ENCODE measurements around the gene PVALEF.

Gene PVALEF

GRCh38 chr17:81198826-81199481, 33.6 kb downstream of the PVALEF start:
- FAIRE-seq, result no peak

- no peak for FAIRE-seq
Observed at GRCh38 chr17:81199482-81199830, 34.1 kb downstream of the PVALEF start.

GRCh38 chr17:81200201-81200600, 34.9 kb downstream of the PVALEF start:
- no peak for FAIRE-seq

GRCh38 chr17:81200695-81201580, 35.6 kb downstream of the PVALEF start:
- FAIRE-seq, result no peak

- FAIRE-seq, result no peak
Observed at GRCh38 chr17:81202318-81202717, 37.0 kb downstream of the PVALEF start.

GRCh38 chr17:81203136-81203535, 37.8 kb downstream of the PVALEF start:
- FAIRE-seq, result no peak

GRCh38 chr17:81204578-81204977, 39.3 kb downstream of the PVALEF start:
- FAIRE-seq, result no peak

- no peak for FAIRE-seq
Observed at GRCh38 chr17:81206166-81206565, 40.9 kb downstream of the PVALEF start.

GRCh38 chr17:81206657-81207056, 41.4 kb downstream of the PVALEF start:
- FAIRE-seq, result no peak

GRCh38 chr17:81207610-81208581, 42.6 kb downstream of the PVALEF start:
- no peak for FAIRE-seq

- no peak for FAIRE-seq
Observed at GRCh38 chr17:81208651-81209050, 43.3 kb downstream of the PVALEF start.

GRCh38 chr17:81209141-81209540, 43.8 kb downstream of the PVALEF start:
- FAIRE-seq, result no peak

- FAIRE-seq, result no peak
Observed at GRCh38 chr17:81210466-81210865, 45.2 kb downstream of the PVALEF start.

GRCh38 chr17:81210868-81211267, 45.6 kb downstream of the PVALEF start:
- FAIRE-seq, result no peak

- FAIRE-seq, result no peak
Observed at GRCh38 chr17:81212365-81212764, 47.1 kb downstream of the PVALEF start.

- no peak for FAIRE-seq
Observed at GRCh38 chr17:81213978-81214377, 48.7 kb downstream of the PVALEF start.

GRCh38 chr17:81217491-81217890, 52.2 kb downstream of the PVALEF start:
- no peak for FAIRE-seq

- no peak for FAIRE-seq
Observed at GRCh38 chr17:81218459-81218858, 53.2 kb downstream of the PVALEF start.

- FAIRE-seq, result no peak
Observed at GRCh38 chr17:81218991-81219390, 53.7 kb downstream of the PVALEF start.

GRCh38 chr17:81219476-81220180, 54.3 kb downstream of the PVALEF start:
- FAIRE-seq, result no peak

- no peak for FAIRE-seq
Observed at GRCh38 chr17:81221371-81221841, 56.1 kb downstream of the PVALEF start.

All from islet of Langerhans (tissue), 1 donor.